ENCODE measurements around the gene TRRAP. TPM values are rescaled to one million over a fixed set of nuclear protein-coding genes. Genes with fewer than 3 reads are reported as not detected.

Gene TRRAP
- polyA plus RNA-seq, 1 donor (not counting 4 experiments of a cell fraction or from before 2014, with no cell fraction given) = 6.1 TPM

GRCh38 chr7:98868450-98868849 is 9.9 kb upstream of the TRRAP start:
- no peak overlapping the region for H3K4me2 ChIP-seq (ENCODE audit: control insufficient read depth, extremely low read depth, insufficient read depth, low read depth, low read length)
- no peak for TF ChIP-seq CTCF (optimal IDR thresholded peaks at IDR 0.05 in 1 of 3, IDR thresholded peaks at IDR 0.05 in 1 of 3, conservative IDR thresholded peaks at IDR 0.05 in 1 of 3; ENCODE audit: extremely low read depth in 1 of 3, insufficient read depth in 2 of 3, low read length in 3 of 3)
- peaks cover 38% of the 10 kb centered on the region for H3K27me3 ChIP-seq (ENCODE audit: control insufficient read depth, extremely low read depth, insufficient read depth, low read length)
- no peak overlapping the region for H3K9ac ChIP-seq (ENCODE audit: control insufficient read depth, extremely low read depth, insufficient read depth, low read length)
- H3K9me1 ChIP-seq (ENCODE audit: control insufficient read depth, extremely low read depth, insufficient read depth, low read length) = no peaks in the 10 kb centered on the region
- no peaks in the 10 kb centered on the region for H4K20me1 ChIP-seq (ENCODE audit: control insufficient read depth, extremely low read depth, insufficient read depth, low read length)
- H3K36me3 ChIP-seq (ENCODE audit: control insufficient read depth in 2 of 2, extremely low read depth in 1 of 2, insufficient read depth in 2 of 2, low read length in 2 of 2) = no peaks in the 10 kb centered on the region
- no peak overlapping the region for H2AFZ ChIP-seq (ENCODE audit: control insufficient read depth, low read length)
- dilution Hi-C loops (cut with MboI; ENCODE audit: extremely low pct_ligation_motif_present, low sequenced_read_pairs) = no loop called here
- H3K4me3 ChIP-seq (ENCODE audit: control insufficient read depth in 2 of 3, extremely low read depth in 1 of 3, insufficient read depth in 2 of 3, low read depth in 1 of 3, low read length in 3 of 3) = no peak overlapping the region
- no peaks in the 10 kb centered on the region for H3K4me1 ChIP-seq (ENCODE audit: control insufficient read depth, extremely low read depth, insufficient read depth, low read length)
- H3K79me2 ChIP-seq (ENCODE audit: control insufficient read depth, insufficient read depth, low read length) = no peaks in the 10 kb centered on the region
- no peak for DNase-seq (ENCODE audit: low read depth, low spot score)
- FAIRE-seq = no peak
- H3K9me3 ChIP-seq (ENCODE audit: control insufficient read depth, low read depth, low read length) = no peaks in the 10 kb centered on the region
- no peak overlapping the region for H3K27ac ChIP-seq (ENCODE audit: control insufficient read depth, insufficient read depth, low read length)

- Histone ChIP-seq H3K9me1 (ENCODE audit: control insufficient read depth, extremely low read depth, insufficient read depth, low read length) (no peaks in the 10 kb centered on the region), H4K20me1 (ENCODE audit: control insufficient read depth, extremely low read depth, insufficient read depth, low read length) (no peaks in the 10 kb centered on the region), H3K4me2 (ENCODE audit: control insufficient read depth, extremely low read depth, insufficient read depth, low read depth, low read length) (peak overlapping the region; percentile 37), H2AFZ (ENCODE audit: control insufficient read depth, low read length) (no peak overlapping the region), H3K79me2 (ENCODE audit: control insufficient read depth, insufficient read depth, low read length) (no peaks in the 10 kb centered on the region), H3K27me3 (ENCODE audit: control insufficient read depth, extremely low read depth, insufficient read depth, low read length) (peaks cover 38% of the 10 kb centered on the region), H3K4me3 (ENCODE audit: control insufficient read depth in 2 of 3, extremely low read depth in 1 of 3, insufficient read depth in 2 of 3, low read depth in 1 of 3, low read length in 3 of 3) (no peak overlapping the region), H3K9me3 (ENCODE audit: control insufficient read depth, low read depth, low read length) (no peaks in the 10 kb centered on the region), H3K9ac (ENCODE audit: control insufficient read depth, extremely low read depth, insufficient read depth, low read length) (no peak overlapping the region), H3K36me3 (ENCODE audit: control insufficient read depth in 2 of 2, extremely low read depth in 1 of 2, insufficient read depth in 2 of 2, low read length in 2 of 2) (no peaks in the 10 kb centered on the region), H3K27ac (ENCODE audit: control insufficient read depth, insufficient read depth, low read length) (no peak overlapping the region), H3K4me1 (ENCODE audit: control insufficient read depth, extremely low read depth, insufficient read depth, low read length) (no peaks in the 10 kb centered on the region)
- no peak for DNase-seq (ENCODE audit: low read depth, low spot score)
- no peak for FAIRE-seq
- no peak for TF ChIP-seq CTCF (optimal IDR thresholded peaks at IDR 0.05 in 1 of 3, IDR thresholded peaks at IDR 0.05 in 1 of 3, conservative IDR thresholded peaks at IDR 0.05 in 1 of 3; ENCODE audit: extremely low read depth in 1 of 3, insufficient read depth in 2 of 3, low read length in 3 of 3)
- TF ChIP-seq EZH2 (IDR thresholded peaks at IDR 0.05; ENCODE audit: low read length) = no peak
- dilution Hi-C loops (cut with MboI; ENCODE audit: extremely low pct_ligation_motif_present, low sequenced_read_pairs) = no loop called here
Measured at GRCh38 chr7:98869027-98869596, 9.2 kb upstream of the TRRAP start.
